Measurements from ENCODE around the gene ARTN.

Gene ARTN, protein sequence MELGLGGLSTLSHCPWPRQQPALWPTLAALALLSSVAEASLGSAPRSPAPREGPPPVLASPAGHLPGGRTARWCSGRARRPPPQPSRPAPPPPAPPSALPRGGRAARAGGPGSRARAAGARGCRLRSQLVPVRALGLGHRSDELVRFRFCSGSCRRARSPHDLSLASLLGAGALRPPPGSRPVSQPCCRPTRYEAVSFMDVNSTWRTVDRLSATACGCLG

DNA sequence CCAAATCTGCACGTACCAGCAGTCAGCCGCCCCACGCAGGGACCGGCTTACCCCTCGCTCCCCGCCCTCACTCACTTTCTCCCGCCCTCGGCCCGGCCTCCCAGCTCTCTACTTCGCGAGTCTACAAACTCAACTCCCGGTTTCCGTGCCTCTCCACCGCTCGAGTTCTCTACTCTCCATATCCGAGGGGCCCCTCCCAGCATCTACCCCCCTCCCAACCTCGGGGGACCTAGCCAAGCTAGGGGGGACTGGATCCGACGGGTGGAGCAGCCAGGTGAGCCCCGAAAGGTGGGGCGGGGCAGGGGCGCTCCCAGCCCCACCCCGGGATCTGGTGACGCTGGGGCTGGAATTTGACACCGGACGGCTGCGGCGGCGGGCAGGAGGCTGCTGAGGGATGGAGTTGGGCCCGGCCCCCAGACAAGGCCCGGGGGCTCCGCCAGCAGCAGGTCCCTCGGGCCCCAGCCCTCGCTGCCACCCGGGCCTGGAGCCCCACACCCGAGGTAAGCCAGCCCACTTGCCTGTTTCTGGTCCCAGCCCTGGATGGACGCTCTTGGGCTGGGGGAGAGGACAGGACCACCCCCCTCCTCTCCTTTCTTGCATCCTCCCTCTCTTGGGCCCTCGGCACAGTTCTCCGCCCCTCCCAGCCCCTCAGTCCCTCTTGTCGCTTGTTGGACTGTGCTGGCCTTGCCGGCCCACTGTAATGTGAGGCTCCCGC, at the start of gene ARTN:
TSS of gene ARTN (plus strand) at position 416 of the 715 bp plus-strand sequence. CDS start 1,856 bp downstream, outside the sequence.
- peak; percentile 62 for DNase-seq

DNA sequence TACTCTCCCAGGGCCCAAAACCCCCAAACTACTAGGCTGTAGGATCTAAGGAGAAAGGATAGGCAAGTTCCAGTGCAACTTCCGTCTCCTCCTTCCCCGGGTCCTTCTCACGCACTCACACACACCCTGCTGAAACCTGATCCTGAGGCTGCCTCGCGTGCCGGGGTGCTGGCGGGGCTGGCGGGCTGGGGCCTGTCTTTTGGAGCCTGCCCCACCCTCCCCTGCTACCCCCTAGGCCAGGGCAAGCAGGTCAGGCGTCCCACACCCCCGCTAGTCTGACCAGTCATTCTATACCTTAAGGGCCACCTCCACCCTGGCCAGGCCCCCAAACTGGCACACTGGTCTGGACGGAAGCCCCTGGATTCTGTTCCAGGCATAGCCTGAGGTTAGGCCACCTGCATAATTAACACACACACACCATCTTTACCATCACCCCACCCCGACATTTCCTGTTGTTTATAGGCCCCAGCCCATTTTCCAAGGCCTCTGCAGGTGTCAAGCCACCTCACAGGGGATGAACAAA, 48.3 kb upstream of the ARTN start:
- DNase-seq: no peak

DNA sequence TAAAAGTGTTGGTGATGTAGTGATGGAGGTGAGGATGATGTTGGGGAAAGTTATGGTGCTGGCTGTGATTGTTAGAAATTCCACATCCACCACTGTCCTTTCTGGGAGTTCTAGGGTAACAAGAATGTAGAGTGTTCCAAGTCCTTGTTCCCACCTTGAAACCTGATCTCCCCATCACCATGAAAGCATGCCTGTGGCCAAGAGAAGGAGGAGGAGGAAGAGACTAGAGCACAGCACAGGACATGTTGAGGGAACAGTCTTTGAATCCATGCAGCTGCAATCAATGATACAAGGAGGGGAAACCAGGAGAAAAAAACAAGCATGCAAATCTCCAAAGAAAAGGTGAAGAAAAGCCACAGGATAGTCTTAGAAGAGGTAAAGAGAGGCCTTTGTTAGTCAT, 45.9 kb upstream of the ARTN start:
- no peak for DNase-seq

DNA sequence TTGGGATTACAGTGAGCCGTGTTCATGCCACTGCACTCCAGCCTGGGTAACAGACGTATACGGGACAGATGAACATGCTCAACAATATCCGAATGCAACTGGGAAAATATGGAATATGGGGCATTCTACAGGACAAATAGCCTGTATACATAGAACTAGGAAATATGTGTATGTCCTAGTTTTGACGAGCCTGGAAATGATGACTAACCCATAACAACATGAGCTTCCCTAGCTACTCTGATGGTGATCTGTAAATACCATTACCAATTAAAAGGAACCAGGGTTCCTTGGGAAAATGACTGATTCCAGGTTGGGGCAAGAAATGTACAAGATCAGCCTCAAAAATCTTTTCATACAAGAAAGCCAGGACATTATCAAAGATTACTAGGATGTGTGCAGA, 42.8 kb upstream of the ARTN start:
- DNase-seq: no peak

DNA sequence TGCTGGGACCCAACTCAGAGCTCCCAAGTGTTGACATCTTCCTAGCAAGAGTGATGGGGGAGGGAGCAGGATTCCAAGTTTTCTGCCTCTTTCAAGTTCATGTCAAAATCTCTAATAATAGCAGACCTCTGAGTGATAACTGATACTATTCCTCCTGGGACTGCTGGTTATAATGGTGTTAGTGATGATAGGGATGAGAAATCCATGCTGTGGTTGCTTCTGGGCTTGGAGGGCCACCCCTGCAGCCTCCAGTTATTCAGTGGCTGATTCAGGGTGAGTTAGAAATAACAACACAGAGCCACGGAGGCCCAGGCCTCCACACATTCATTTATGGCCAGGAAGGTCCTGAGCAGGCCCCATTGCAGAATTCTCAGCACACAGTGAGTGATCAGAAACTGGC, 40.6 kb upstream of the ARTN start:
- no peak for DNase-seq

DNA sequence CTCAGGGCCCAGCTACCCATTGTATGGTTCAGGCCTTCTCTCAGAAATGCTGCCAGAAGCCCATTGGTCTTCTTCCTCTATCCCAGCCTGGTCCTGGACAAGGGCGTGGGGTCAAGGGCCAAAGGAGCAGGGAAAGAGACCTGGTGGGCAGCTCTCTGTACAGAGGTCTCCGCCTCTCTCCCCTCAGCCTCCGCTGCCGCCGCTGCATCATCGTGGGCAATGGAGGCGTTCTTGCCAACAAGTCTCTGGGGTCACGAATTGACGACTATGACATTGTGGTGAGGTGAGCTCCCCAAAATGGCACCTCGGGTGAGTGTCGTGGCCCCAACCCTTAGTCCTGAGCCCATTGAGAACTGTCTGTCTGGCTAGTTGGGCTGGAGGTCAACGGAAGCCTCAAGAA, 34.6 kb upstream of the ARTN start:
- DNase-seq: no peak

DNA sequence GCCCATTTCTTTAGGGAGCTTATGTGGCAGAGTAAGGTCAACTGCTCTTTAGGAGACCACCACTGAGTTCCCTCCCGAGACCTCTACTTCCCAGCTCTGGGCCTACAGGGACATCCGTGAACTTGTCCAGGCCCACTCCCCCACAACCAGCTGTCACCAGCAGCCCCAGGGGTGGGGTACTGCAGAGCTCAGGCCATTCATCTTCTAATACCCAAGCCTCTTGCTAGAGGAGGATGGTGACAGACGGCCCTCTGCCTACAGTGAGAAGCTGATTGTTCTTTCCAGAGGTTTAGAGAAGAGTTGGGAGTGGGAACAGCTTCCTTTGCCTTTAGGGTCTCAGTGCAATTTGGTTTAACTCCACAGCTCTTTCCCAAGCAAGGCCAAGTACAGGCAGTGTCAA, 33.2 kb upstream of the ARTN start:
- DNase-seq: no peak

DNA sequence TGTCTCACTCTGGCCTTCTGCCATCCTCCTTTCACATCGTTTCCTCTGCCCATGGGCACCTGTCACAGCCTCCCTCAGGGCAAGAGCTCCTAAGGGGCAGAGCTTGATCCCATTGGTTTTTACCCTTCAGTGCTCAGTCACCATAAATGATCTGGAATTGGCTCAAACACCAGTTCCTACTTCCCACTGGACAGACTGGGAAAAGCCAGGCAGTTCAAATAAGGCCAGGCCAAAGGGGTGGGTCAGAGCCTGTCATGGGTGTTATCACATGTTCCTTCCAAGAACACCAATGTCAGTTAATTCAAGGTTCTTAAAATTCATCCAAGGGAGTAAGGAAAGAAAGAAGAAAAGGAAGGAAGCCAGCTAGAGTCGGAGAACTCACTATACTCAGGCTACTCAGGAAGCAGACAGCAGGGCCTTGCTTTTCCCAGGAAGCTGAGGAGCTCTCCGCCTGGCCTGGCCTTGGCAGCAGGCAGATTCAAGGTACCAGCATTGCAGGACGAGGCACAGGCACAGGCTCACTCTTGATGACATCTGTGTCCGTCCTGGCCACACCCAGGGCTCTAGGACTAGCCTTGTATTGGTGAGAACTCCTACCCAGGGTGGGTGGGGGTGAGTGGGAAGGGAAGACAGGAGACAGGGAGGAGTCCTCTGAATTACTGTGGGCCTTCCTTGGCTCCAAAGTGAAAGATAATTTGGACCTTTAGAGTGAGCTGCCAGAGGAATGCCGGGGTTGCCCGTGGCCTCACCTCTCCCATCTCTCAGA, 32.2 kb upstream of the ARTN start:
- DNase-seq: no peak

DNA sequence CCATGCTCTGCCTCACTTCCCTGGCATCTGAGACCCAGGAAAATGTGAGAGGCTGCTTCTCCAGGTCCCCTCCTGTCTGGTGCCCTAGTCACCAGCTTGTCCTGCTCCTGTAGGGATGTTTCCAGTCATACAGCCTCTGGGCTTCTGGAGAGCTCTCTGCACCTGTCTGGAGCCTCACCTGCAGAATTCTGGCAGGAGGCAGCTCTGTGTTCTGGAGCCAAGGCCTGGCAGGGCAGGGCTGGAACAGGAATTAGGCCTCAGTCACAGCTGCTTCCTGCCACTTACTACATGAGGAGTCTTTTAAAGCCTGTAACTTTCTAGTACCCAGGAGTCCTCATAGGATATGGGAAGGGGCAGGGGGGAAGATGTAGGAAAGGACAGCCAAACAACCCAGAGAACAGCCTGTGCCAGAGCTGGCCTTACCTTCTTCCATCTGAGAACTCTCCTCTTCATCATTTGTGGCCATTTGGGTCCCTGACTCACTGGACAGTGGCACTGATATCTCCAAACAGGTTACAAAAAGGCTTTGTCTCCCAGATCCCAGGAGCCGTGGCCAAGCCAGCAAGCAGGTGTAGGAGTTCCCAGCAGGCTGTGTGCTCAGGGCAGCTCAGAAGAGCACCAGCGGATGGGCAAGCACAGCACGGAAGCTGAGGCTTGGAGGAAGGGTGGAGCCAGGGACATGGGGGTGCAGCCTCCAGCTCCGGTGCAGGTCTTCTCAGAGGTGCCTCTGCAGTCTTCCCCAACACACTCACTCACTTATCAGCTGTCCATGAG, 31.4 kb upstream of the ARTN start:
- no peak for DNase-seq

DNA sequence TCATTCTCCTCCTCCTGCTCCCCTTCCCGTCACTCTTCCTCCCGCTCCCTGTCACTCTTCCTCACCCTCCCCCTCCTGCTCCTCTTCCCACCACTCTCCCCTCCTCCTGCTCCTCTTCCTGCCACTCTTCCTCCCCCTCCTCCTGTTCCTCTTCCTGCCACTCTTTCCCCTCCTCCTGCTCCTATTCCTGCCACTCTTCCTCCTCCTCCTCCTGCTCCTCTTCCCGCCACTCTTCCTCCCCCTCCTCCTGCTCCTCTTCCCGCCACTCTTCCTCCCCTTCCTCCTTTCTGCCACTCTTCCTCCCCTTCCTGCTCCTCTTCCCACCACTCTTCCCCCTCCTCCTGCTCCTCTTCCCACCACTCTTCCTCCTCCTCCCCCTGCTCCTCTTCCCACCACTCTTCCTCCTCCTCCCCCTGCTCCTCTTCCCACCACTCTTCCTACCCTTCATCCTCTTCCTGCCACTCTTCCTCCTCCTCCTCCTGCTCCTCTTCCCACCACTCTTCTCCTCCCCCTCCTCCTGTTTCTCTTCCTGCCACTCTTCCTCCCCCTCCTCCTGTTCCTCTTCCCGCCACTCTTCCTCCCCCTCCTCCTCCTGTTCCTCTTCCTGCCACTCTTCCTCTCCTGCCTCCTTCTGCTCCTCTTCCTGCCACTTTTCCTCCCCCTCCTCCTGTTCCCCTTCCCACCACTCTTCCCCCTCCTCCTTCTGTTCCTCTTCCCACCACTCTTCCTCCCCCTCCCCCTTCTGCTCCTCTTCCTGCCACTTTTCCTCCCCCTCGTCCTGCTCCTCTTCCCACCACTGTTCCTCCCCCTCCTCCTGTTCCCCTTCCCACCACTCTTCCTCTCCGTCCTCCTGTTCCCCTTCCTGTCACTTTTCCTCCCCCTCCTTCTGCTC, 28.7 kb upstream of the ARTN start:
- no peak for DNase-seq

DNA sequence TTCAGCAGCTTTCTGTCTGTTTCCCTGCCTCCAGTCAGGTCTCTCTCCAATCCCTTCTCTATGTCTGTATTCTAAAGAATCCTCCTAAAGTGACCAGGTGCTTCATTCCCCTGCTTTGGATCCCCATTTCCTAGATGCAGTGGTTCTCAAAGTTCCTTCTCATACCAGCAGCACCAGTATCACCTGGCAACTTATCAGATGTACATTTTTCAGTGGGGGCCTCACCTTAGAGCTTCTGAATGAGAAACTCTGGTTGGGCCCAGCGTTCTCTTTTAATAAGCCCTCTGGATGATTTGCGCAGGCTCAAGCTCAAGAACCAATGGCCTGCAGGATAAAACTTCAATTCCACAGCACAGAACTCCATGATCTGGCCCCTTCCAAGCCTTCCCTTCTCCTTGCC, 25.4 kb upstream of the ARTN start:
- DNase-seq: no peak

DNA sequence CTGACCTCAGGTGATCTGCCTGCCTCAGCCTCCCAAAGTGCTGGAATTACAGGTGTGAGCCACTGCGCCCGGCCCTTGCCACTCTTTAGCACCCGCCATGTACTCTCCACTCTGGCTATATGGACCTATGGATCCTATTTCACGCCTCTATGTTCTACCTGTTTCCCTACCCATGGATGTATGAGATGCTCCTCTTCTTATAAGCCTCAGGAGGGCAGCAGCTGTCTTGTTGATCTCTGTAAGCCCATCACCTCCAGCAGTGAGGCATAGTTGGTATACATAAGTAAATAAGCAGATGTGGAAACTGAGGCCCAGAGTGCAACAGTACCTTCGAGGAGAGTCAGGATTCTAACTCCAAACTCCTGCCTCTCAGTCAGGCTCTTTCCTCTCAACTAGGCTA, 24.7 kb upstream of the ARTN start:
- no peak for DNase-seq

DNA sequence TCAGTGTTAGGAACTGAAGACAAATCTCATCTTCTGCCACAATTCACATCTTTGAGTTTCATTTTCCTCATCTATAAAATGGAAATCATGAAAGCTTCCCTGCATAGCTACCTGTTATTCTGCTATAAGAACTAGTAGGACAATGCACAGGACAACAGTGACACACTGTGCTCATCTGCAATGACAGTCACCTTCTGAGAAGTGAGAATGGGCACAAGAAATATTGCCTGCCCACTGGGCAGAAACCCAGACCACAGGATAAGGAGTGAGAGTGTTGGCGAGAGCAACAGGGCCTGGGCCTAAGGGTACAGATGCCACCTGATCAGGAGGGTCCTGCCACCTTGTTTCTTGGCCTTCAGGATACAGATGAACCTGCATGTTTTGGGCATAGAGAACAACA, 23.3 kb upstream of the ARTN start:
- no peak for DNase-seq

DNA sequence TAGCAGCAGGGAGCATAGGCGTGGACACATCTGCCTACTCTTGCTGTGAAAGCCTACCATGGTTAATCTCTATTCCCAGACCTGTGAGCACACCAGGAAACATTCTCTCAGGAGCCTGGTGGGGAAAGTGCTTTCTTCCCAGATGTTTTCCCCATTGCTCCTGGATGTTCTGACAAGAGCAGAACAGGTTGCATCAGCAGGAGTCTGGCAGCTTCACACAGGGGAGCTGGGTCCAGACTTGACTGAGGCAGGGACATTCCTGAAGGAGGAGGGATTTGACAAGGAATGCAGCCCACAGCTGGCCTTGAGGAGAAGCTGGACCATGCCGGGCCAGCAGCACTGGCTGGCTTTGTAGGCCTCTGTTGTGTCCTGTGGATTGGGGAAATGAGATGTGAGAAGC, 21.0 kb upstream of the ARTN start:
- DNase-seq: no peak

DNA sequence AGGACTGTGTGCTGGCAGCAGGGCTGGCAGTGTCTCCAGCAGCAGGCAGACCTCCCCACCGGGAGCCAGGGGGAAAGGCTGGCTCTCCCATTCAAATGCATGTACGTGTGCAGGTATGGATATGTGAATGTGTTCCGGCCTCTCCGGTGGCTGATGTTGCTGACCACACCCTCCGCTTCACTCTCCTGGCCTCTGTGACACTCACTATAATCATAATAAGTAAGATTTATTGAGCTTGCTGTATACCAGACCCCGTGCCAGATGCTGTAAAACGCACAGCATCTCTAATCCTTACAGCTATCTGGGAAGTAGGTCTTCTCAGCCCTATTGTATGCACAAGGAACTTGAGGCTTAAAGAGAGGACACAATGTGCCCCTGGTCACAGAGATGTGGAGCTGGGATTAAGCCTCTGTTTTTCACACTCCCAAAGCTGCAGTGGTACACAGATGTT, 20.5 kb upstream of the ARTN start:
- DNase-seq: no peak

DNA sequence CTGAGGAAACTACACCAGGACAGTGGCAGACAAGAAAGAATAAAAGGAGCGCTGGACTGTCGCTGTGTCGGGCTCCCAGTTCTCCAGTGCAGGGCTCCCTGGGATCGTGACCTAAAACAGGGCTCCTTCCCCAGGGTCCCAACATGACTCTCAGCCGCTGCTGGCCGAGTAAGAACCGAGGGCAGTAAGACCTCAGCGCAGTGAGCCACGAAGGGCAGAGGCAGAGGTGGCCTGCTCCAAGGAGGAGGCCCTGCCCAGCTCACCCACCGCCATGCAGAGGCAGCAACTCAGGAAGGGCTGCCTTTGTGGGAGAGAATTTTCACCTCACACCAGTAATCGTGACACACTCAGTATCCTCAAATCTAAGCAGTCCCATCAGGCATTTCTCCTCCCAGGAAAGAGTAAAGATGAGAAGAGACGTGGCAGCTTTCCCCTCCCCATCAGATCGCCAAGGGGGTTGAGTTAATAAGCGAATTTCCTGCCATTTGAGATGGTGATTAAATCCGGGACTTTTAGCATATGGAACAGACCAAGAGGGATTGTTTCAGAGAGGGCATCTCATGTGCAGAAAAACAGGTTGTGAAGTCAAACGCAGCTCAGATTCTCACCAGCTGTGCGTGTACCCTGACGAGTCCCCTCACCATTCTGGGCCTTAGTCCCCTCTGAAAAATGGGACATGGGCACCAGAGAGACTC, 19.8 kb upstream of the ARTN start:
- no peak for DNase-seq

DNA sequence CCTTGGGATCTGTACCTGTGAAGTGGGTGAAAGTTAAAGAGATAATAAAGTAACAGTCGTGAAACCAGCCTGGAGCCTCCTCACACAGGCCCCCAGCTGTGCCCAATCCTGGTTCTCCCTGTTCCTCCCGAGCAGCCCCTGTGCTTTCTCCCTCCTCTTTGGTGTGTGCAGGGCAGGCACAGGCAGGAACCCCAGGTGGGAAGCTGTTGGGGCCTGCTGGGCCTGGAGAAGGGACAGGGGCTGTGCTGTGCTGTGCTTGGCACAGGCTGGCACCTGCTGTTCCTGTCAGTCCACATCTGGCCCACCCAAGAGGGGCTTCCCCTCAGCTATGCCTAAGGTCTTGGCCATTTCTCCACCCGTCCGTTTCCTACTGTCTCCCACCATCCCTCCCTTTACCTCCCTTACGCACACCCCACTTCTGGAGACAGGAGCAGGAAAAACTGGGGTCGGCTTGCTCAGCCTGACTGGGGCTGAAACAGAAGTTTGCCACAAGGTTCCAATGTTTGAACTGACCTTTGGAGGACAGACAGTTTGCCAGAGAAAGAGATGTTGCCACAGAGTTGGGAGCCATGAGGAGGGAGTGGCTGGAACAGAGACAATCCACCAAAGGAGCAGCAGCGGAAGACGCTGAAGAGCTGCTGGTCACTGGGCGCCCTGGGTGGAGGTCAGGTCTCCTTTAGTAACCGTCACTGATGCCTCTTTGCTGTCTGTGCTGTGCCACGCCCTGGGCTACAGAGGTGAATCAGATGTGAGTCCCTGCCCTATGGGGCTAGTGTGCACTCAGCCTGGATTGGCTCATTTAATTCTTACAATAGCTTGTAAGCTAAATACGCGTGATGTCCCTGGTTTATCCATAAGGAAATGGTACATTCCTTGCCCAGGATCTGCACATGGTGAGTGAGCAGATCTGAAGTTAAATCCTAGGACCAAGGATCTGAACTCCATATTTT, 18.8 kb upstream of the ARTN start:
- DNase-seq: no peak

DNA sequence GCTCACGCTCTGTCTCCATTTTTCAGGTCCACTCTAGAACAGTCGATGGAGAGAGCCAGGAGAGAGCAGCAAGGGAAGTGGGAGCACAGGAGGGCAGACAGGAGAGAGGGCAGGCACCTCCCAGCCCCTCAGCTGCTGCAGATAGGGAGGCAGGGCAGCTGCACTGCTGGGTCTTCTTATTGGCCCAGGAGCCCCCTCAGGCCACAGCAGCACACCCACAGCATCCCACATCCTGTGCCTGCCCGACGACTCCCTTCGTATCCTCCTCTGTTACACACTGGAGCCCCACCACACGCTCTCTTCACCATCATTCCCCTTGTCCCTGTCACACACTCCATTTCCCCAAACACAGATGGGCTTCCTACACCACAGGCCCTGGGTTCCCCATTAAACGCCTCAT, 13.7 kb upstream of the ARTN start:
- no peak for DNase-seq

DNA sequence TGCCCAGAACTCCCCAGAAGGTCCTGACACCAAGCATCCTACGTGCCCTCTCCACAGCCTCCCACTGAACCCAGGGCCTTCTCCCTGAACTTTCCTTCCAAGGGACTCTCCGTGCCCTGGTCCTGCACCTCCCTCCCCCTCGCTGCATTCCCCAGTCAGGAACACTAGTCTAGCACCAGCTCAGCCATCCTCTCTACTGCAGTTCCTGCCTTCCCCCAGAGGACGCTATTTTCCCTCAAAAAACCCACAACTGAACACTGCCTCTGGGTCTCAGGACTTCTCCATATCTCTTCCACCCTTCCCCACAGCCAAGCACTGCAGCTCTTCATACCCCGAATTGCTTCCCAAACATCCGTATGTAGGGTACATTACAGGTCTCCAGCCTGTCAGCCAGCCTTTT, 12.6 kb upstream of the ARTN start:
- DNase-seq: no peak

DNA sequence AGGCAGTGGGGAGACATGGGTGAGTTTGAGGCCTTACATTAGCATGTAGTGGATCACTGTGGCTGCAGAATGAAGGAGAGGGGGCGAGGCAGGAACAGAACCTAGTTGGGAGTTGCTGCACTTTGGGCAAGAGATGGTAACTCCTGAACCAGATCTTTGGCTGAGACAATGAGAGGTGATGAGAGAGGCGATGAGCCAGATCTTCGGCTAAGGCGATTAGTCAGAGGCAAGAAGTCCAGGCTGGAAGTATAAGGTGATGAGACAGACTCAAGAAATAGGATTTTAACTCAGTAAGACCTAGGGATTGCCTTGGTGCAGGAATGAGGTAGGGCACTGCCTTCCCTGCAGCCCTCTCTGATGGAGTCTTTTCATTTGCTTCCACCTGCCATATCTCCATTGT, 9.1 kb upstream of the ARTN start:
- no peak for DNase-seq
